K562 (cell line): Measurements from ENCODE around the gene CCDC28A. TPM values are rescaled to one million over a fixed set of nuclear protein-coding genes. Genes with fewer than 3 reads are reported as not detected.
A peak's percentile ranks its signal among the peaks of the same experiment; 100 is the strongest.
"Not testable (repeated sequence)": the region's sequence is repeated elsewhere in the genome, so short reads cannot be mapped to it uniquely, and the experiment has no call there.

Experiments
- ATAC-seq: fragments of 200-7000 bp; cut with Tn5 transposase; 3 replicates; pipeline ENCODE4 v1.9.1; 2020; ENCODE audit warnings: moderate library complexity
- BruUV-seq: library from RNA; stranded (reverse); fragments of 400-500 nt; replicated peaks from 2 replicates; lab custom pipeline; 2021; lab: Mats Ljungman, UMichigan
- CTCF ChIA-PET: fragments of 300-600 bp; formaldehyde crosslinking; extraction: SDS; loops from one replicate; lab custom pipeline; 2021; ENCODE audit warnings: low intra/inter-chr PET ratio; lab: Yijun Ruan, JAX
- POLR2A ChIA-PET: fragments of 300-600, 350-650 bp; sonication (Branson Sonifier 250); formaldehyde crosslinking; extraction: SDS; loops from one replicate; lab custom pipeline; 2021; ENCODE audit warnings: antibody characterized with exemption, inconsistent platforms; lab: Yijun Ruan, JAX
- DNase-seq, 4 experiments: peaks; one replicate each; pipeline versions ENCODE4 v3.0.0 to v3.0.0-alpha.2; 2011 to 2018; ENCODE audit warnings: low spot score in 3 of 4, mixed read lengths in 3 of 4; ENCODE audit errors: extremely low read depth in 1 of 4
- FAIRE-seq: peaks from 2 replicates; lab custom pipeline; 2011; peaks lifted over from hg19 to GRCh38; lab: Jason Lieb, UNC
- H2AFZ ChIP-seq: 2 replicates; pipeline ENCODE4 v1.6.0; 2011; ENCODE audit warnings: low read depth, low read length, control low read depth, inconsistent platforms
- H3K27ac ChIP-seq: fragments of 200-600 bp; 3 replicates; pipeline ENCODE4 v1.8.0; 2011; ENCODE audit warnings: low read depth, mild to moderate bottlenecking, control low read depth, inconsistent platforms, low read length, moderate library complexity, mixed read lengths; ENCODE audit errors: extremely low read depth
- H3K27me3 ChIP-seq, 2 experiments: fragments of 300-600 bp in 1 of 2; 2 replicates in 1 of 2; 3 replicates in 1 of 2; pipeline versions ENCODE4 v1.6.0 to v1.8.0; 2011; ENCODE audit warnings: inconsistent platforms in 2 of 2, low read length in 2 of 2, mild to moderate bottlenecking in 1 of 2, mixed read lengths in 1 of 2, moderate library complexity in 1 of 2; ENCODE audit not compliant: control insufficient read depth in 2 of 2, insufficient read depth in 2 of 2
- H3K36me3 ChIP-seq: fragments of 300-600 bp; 3 replicates; pipeline ENCODE4 v1.8.0; 2011; ENCODE audit warnings: mild to moderate bottlenecking, low read length, inconsistent platforms; ENCODE audit not compliant: control insufficient read depth, insufficient read depth
- H3K4me1 ChIP-seq, 2 experiments: fragments of 200-600 bp in 1 of 2; replicated peaks in 1 of 2; 2 replicates in 1 of 2; 3 replicates in 1 of 2; pipeline versions ENCODE4 v1.5.1 to v1.8.0; 2011; ENCODE audit warnings: inconsistent platforms in 2 of 2, low read length in 2 of 2, mild to moderate bottlenecking in 1 of 2, mixed read lengths in 1 of 2, moderate library complexity in 1 of 2; ENCODE audit not compliant: control insufficient read depth in 2 of 2, insufficient read depth in 2 of 2
- H3K4me2 ChIP-seq: 2 replicates; pipeline ENCODE4 v1.6.1; 2011; ENCODE audit warnings: low read length, control low read depth, inconsistent platforms, mixed read lengths; ENCODE audit not compliant: insufficient read depth
- H3K4me3 ChIP-seq: fragments of 200-600 bp; sonication (generic), shearing (Covaris generic); 2 replicates; pipeline ENCODE4 v1.5.1; 2016; ENCODE audit warnings: control low read depth, inconsistent platforms
- H3K79me2 ChIP-seq: fragments of 200-600 bp; 3 replicates; pipeline ENCODE4 v1.8.0; 2011; ENCODE audit warnings: low read length, inconsistent platforms; ENCODE audit not compliant: control insufficient read depth, insufficient read depth
- H3K9ac ChIP-seq, 2 experiments: 2 replicates each; pipeline versions ENCODE4 v1.6.0 to v1.6.1; 2011; ENCODE audit warnings: low read depth in 2 of 2, low read length in 2 of 2, control low read depth in 1 of 2, inconsistent platforms in 1 of 2, mild to moderate bottlenecking in 1 of 2, mixed read lengths in 1 of 2; ENCODE audit not compliant: insufficient read depth in 1 of 2
- H3K9me1 ChIP-seq: one replicate; pipeline ENCODE4 v1.6.0; 2011; ENCODE audit warnings: inconsistent platforms, mild to moderate bottlenecking, low read length, moderate library complexity; ENCODE audit not compliant: control insufficient read depth, insufficient read depth
- H3K9me3 ChIP-seq: replicated peaks from 2 replicates; pipeline ENCODE4 v1.5.1; 2011; ENCODE audit warnings: low read depth, low read length, inconsistent platforms; ENCODE audit not compliant: control insufficient read depth, insufficient read depth
- H4K20me1 ChIP-seq: replicated peaks from 2 replicates; pipeline ENCODE4 v1.6.1; 2011; ENCODE audit warnings: low read length, inconsistent platforms, mixed read lengths; ENCODE audit not compliant: control insufficient read depth, insufficient read depth
- C11orf30 ChIP-seq: fragments of 450-650 bp; IDR thresholded peaks from 2 replicates; pipeline ENCODE4 v1.6.1; 2016; ENCODE audit warnings: low read depth, mild to moderate bottlenecking
- CC2D1A ChIP-seq: fragments of 450-650 bp; IDR thresholded peaks from 2 replicates; pipeline ENCODE4 v1.6.1; 2017; ENCODE audit warnings: mild to moderate bottlenecking
- ERF ChIP-seq: fragments of 450-650 bp; formaldehyde crosslinking; IDR thresholded peaks from 2 replicates; pipeline ENCODE4 v1.4.0; 2020; ENCODE audit warnings: mild to moderate bottlenecking, mixed read lengths
- FOXJ3 ChIP-seq: sonication (generic); formaldehyde crosslinking; IDR thresholded peaks from 2 replicates; pipeline ENCODE4 v1.4.0; 2020; ENCODE audit warnings: mild to moderate bottlenecking, missing genetic modification reagents
- GABPB2 ChIP-seq: fragments of 250-450 bp; sonication (Bioruptor Pico); conservative IDR thresholded peaks from 2 replicates; pipeline ENCODE4 v1.5.1; 2021; ENCODE audit warnings: mild to moderate bottlenecking
- IRF1 ChIP-seq: sonication (generic); formaldehyde crosslinking; IDR thresholded peaks from 2 replicates; pipeline ENCODE4 v1.8.0; 2022; ENCODE audit warnings: missing genetic modification reagents, mild to moderate bottlenecking, borderline replicate concordance
- MAFG ChIP-seq: fragments of 450-650 bp; conservative IDR thresholded peaks from 2 replicates; pipeline ENCODE4 v1.6.1; 2016; ENCODE audit warnings: missing genetic modification characterization, missing compliant biosample characterization
- MAFK ChIP-seq: IDR thresholded peaks from 2 replicates; pipeline ENCODE4 v1.6.1; 2011; ENCODE audit warnings: low read length, improper control_type of control experiment
- MCM7 ChIP-seq, 2 experiments: fragments of 450-650 bp; IDR thresholded peaks; 2 replicates each; pipeline ENCODE4 v1.6.1; 2016 to 2018
- MECOM ChIP-seq: fragments of 250-450 bp; sonication (Bioruptor Pico); IDR thresholded peaks from 2 replicates; pipeline ENCODE4 v1.8.0; 2022; ENCODE audit warnings: inconsistent platforms
- PCBP1 ChIP-seq: fragments of 200-400 bp; formaldehyde crosslinking; IDR thresholded peaks from 2 replicates; pipeline ENCODE4 v1.6.1; 2018; ENCODE audit warnings: mild to moderate bottlenecking, low read depth, low read length; ENCODE audit not compliant: poor library complexity, severe bottlenecking
- SIRT6 ChIP-seq: IDR thresholded peaks from one replicate; pipeline ENCODE4 v1.6.1; 2012; ENCODE audit warnings: low read depth, mild to moderate bottlenecking, control low read depth, inconsistent platforms, low read length, moderate library complexity
- SNRNP70 ChIP-seq: fragments of 200-400 bp; formaldehyde crosslinking; optimal IDR thresholded peaks from 2 replicates; pipeline ENCODE3; 2017; ENCODE audit warnings: low read depth, low read length
- WHSC1 ChIP-seq: IDR thresholded peaks from one replicate; pipeline ENCODE4 v1.6.1; 2012; ENCODE audit warnings: low read length, control low read depth, inconsistent platforms
- ZNF143 ChIP-seq: sonication (generic); formaldehyde crosslinking; IDR thresholded peaks from 2 replicates; pipeline ENCODE4 v1.9.0; 2022; ENCODE audit warnings: mild to moderate bottlenecking, missing genetic modification reagents
- ZNF316 ChIP-seq: fragments of 450-650 bp; IDR thresholded peaks from 2 replicates; pipeline ENCODE4 v1.6.1; 2016
- WGBS: fragments of 100-300 bp; shearing (Covaris generic); methylation state at CpG from one replicate; pipeline ENCODE4 v1.1.6; 2016; ENCODE audit warnings: low coverage, mixed read lengths; ENCODE audit not compliant: insufficient coverage; ENCODE audit errors: missing lambda C conversion rate; 5-methylcytosine and 5-hydroxymethylcytosine counted together
- in situ Hi-C: fragments of 300-500 bp; cut with MboI; formaldehyde crosslinking; loops from 4 replicates; pipeline ENCODE4 v1.15.0; 2018; ENCODE audit warnings: inconsistent platforms, mixed read lengths
- intact Hi-C: fragments of 100-400 bp; cut with micrococcal nuclease; formaldehyde crosslinking; loops from 2 replicates; pipeline ENCODE4 v1.14.2; 2022
- polyA plus RNA-seq, 8 experiments: library from polyadenylated mRNA; depleted of rRNA in 4 of 8; stranded (reverse) in 5 of 8; unstranded in 3 of 8; fragments of >200 nt; fragmentation: Nextera tagmentation in 2 of 8; fragmentation: Illumina TruSeq in 1 of 8; extraction: Ambion mirVana in 2 of 8; extraction: Trizol in 1 of 8; gene quantifications; 2 replicates each; pipeline versions ENCODE4 v1.2.1 to v1.2.3, GENCODE V29; 2011 to 2014; ENCODE audit warnings: inconsistent platforms in 1 of 8, missing spikeins in 1 of 8
- total RNA-seq, 7 experiments: library from RNA; depleted of rRNA in 6 of 7; stranded (reverse); fragments of >200 nt in 6 of 7; fragmentation: Illumina TruSeq in 2 of 7; extraction: Trizol in 2 of 7; gene quantifications; 2 replicates each; pipeline versions ENCODE4 v1.2.1 to v1.2.3, GENCODE V29; 2011 to 2021; ENCODE audit warnings: low replicate concordance in 1 of 7
- TF ChIP-seq, protein P1 (sequence below): fragments of 250-450 bp; sonication (Bioruptor Pico); IDR thresholded peaks from 2 replicates; pipeline ENCODE4 v1.8.0; 2022; ENCODE audit warnings: inconsistent platforms

CCDC28A gene
- total and polyA plus RNA-seq, 9 of the 15 experiments (the other 6 are each of a cell fraction or from before 2014, with no cell fraction given) = 12.6 to 35.5 (median 19.1) TPM

- H2AFZ ChIP-seq, FAIRE-seq, POLR2A ChIA-PET, in situ Hi-C loops, H4K20me1 ChIP-seq, H3K27ac ChIP-seq, ATAC-seq, H3K9me1 ChIP-seq, intact Hi-C loops, DNase-seq, H3K9ac ChIP-seq, H3K27me3 ChIP-seq, BruUV-seq, H3K9me3 ChIP-seq, H3K36me3 ChIP-seq, H3K4me3 ChIP-seq, CTCF ChIA-PET, H3K79me2 ChIP-seq, H3K4me2 ChIP-seq, H3K4me1 ChIP-seq: not testable (repeated sequence)
- WGBS = 0% methylated on average over 5 of the region's 5 CpGs
Observed at GRCh38 chr6:138730037-138730436, 43.5 kb upstream of the CCDC28A start.

- H3K36me3 ChIP-seq = no peaks in the 10 kb centered on the region
- ATAC-seq (no peak), FAIRE-seq (no peak), DNase-seq (no peak)
- no peak overlapping the region for H3K9ac ChIP-seq
- H3K4me2 ChIP-seq = no peak overlapping the region
- no peak overlapping the region for H3K4me3 ChIP-seq
- intact Hi-C loops = no loop called here
- ChIA-PET POLR2A (no interaction called here), CTCF (no interaction called here)
- no peaks in the 10 kb centered on the region for H3K4me1 ChIP-seq
- no TSS peak for BruUV-seq
- no peaks in the 10 kb centered on the region for H3K79me2 ChIP-seq
- no peaks in the 10 kb centered on the region for H3K9me3 ChIP-seq
- no peaks in the 10 kb centered on the region for H4K20me1 ChIP-seq
- H3K27me3 ChIP-seq = no peaks in the 10 kb centered on the region; a peak in 2 of 5 replicates
- H2AFZ ChIP-seq = no peak overlapping the region
- H3K27ac ChIP-seq = no peak overlapping the region
- WGBS = 0% methylated on average over 1 of the region's 1 CpG
- in situ Hi-C loops = no loop called here
- H3K9me1 ChIP-seq = no peaks in the 10 kb centered on the region
- TF ChIP-seq SNRNP70 (no peak), CC2D1A (no peak), ERF (CRISPR knock-in tag) (no peak), GABPB2 (CRISPR knock-in tag) (no peak), MECOM (CRISPR knock-in tag) (no peak), MCM7 (IDR thresholded peaks at IDR 0.05) (no peak), WHSC1 (no peak), IRF1 (CRISPR knock-in tag) (no peak), ZNF143 (CRISPR knock-in tag) (no peak), FOXJ3 (CRISPR knock-in tag) (no peak), MAFG (tag) (peak; percentile 30; the same call in 1 of the 2 replicates), MAFK (0 out of 2 replicates have a peak, but pooled peaks have one; percentile 30), PCBP1 (no peak), SIRT6 (no peak), C11orf30 (peak; percentile 44), ZNF316 (peak; percentile 60)
- TF ChIP-seq, protein P1, sequence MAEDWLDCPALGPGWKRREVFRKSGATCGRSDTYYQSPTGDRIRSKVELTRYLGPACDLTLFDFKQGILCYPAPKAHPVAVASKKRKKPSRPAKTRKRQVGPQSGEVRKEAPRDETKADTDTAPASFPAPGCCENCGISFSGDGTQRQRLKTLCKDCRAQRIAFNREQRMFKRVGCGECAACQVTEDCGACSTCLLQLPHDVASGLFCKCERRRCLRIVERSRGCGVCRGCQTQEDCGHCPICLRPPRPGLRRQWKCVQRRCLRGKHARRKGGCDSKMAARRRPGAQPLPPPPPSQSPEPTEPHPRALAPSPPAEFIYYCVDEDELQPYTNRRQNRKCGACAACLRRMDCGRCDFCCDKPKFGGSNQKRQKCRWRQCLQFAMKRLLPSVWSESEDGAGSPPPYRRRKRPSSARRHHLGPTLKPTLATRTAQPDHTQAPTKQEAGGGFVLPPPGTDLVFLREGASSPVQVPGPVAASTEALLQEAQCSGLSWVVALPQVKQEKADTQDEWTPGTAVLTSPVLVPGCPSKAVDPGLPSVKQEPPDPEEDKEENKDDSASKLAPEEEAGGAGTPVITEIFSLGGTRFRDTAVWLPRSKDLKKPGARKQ (CRISPR knock-in tag) = no peak
Observed at GRCh38 chr6:138734585-138734984, 39.0 kb upstream of the CCDC28A start.
